IPS-18a (cell line): ENCODE data around the gene INTS6L.

ENCODE experiments used
- H3K27ac ChIP-seq: one replicate; pipeline ENCODE4 v1.5.1; 2013; ENCODE audit warnings: low read length
- H3K27me3 ChIP-seq: one replicate; pipeline ENCODE4 v1.6.1; 2013; ENCODE audit warnings: mild to moderate bottlenecking, low read length; ENCODE audit not compliant: control insufficient read depth, insufficient read depth
- H3K36me3 ChIP-seq: one replicate; pipeline ENCODE4 v1.6.1; 2013; ENCODE audit warnings: low read depth, low read length; ENCODE audit not compliant: control insufficient read depth
- H3K4me1 ChIP-seq: one replicate; pipeline ENCODE4 v1.6.1; 2013; ENCODE audit warnings: low read depth, low read length; ENCODE audit not compliant: control insufficient read depth
- H3K4me3 ChIP-seq: one replicate; pipeline ENCODE4 v1.5.1; 2013; ENCODE audit warnings: low read length
- H3K9ac ChIP-seq: one replicate; pipeline ENCODE4 v1.6.1; 2013; ENCODE audit warnings: mild to moderate bottlenecking, low read length, moderate library complexity
- H3K9me3 ChIP-seq: one replicate; pipeline ENCODE4 v1.6.1; 2013; ENCODE audit warnings: low read depth, low read length; ENCODE audit not compliant: control insufficient read depth

INTS6L gene

GRCh38 chrX:135528756-135529155 lies 8.3 kb downstream of the INTS6L start:
- Histone ChIP-seq H3K9ac (no peak overlapping the region), H3K4me1 (peaks cover 3% of the 10 kb centered on the region), H3K4me3 (no peak overlapping the region), H3K27ac (no peak overlapping the region), H3K36me3 (no peaks in the 10 kb centered on the region), H3K27me3 (no peaks in the 10 kb centered on the region), H3K9me3 (peaks cover 9% of the 10 kb centered on the region)

- no peak overlapping the region for H3K9ac ChIP-seq
- H3K4me3 ChIP-seq = no peak overlapping the region
- peaks cover 3% of the 10 kb centered on the region for H3K9me3 ChIP-seq
- H3K4me1 ChIP-seq = no peaks in the 10 kb centered on the region
- no peaks in the 10 kb centered on the region for H3K27me3 ChIP-seq
- no peak overlapping the region for H3K27ac ChIP-seq
- no peaks in the 10 kb centered on the region for H3K36me3 ChIP-seq
Observed at GRCh38 chrX:135530097-135530496, 9.6 kb downstream of the INTS6L start.

GRCh38 chrX:135531813-135532212 lies 11.4 kb downstream of the INTS6L start:
- Histone ChIP-seq H3K9ac (no peak overlapping the region), H3K4me1 (no peaks in the 10 kb centered on the region), H3K4me3 (no peak overlapping the region), H3K36me3 (no peaks in the 10 kb centered on the region), H3K9me3 (peaks cover 6% of the 10 kb centered on the region), H3K27me3 (no peaks in the 10 kb centered on the region), H3K27ac (no peak overlapping the region)

- Histone ChIP-seq H3K4me1 (no peaks in the 10 kb centered on the region), H3K4me3 (no peak overlapping the region), H3K9ac (no peak overlapping the region), H3K27ac (no peak overlapping the region), H3K27me3 (no peaks in the 10 kb centered on the region), H3K9me3 (peaks cover 10% of the 10 kb centered on the region), H3K36me3 (no peaks in the 10 kb centered on the region)
Observed at GRCh38 chrX:135535077-135535940, 14.8 kb downstream of the INTS6L start.

GRCh38 chrX:135536877-135537276 lies 16.4 kb downstream of the INTS6L start:
- peaks cover 10% of the 10 kb centered on the region for H3K9me3 ChIP-seq

GRCh38 chrX:135541351-135541750 lies 20.9 kb downstream of the INTS6L start:
- no peaks in the 10 kb centered on the region for H3K27me3 ChIP-seq
- peaks cover 8% of the 10 kb centered on the region for H3K9me3 ChIP-seq
- H3K36me3 ChIP-seq = no peaks in the 10 kb centered on the region
- no peak overlapping the region for H3K27ac ChIP-seq
- H3K4me3 ChIP-seq = no peak overlapping the region
- no peaks in the 10 kb centered on the region for H3K4me1 ChIP-seq
- H3K9ac ChIP-seq = no peak overlapping the region

More at GRCh38 chrX:135536877-135537276, 16.4 kb downstream of the INTS6L start:
- H3K27me3 ChIP-seq = no peaks in the 10 kb centered on the region
- no peaks in the 10 kb centered on the region for H3K36me3 ChIP-seq
- no peak overlapping the region for H3K4me3 ChIP-seq
- H3K27ac ChIP-seq = no peak overlapping the region
- no peaks in the 10 kb centered on the region for H3K4me1 ChIP-seq
- H3K9ac ChIP-seq = no peak overlapping the region

GRCh38 chrX:135543172-135543571 lies 22.7 kb downstream of the INTS6L start:
- Histone ChIP-seq H3K9me3 (no peaks in the 10 kb centered on the region), H3K4me1 (no peaks in the 10 kb centered on the region), H3K27ac (no peak overlapping the region), H3K4me3 (no peak overlapping the region), H3K27me3 (no peaks in the 10 kb centered on the region), H3K36me3 (no peaks in the 10 kb centered on the region), H3K9ac (no peak overlapping the region)

- Histone ChIP-seq H3K4me3 (no peak overlapping the region), H3K36me3 (no peaks in the 10 kb centered on the region), H3K9ac (no peak overlapping the region), H3K27ac (no peak overlapping the region), H3K4me1 (no peaks in the 10 kb centered on the region), H3K27me3 (no peaks in the 10 kb centered on the region), H3K9me3 (no peaks in the 10 kb centered on the region)
Observed at GRCh38 chrX:135543924-135544323, 23.5 kb downstream of the INTS6L start.

- Histone ChIP-seq H3K27me3 (no peaks in the 10 kb centered on the region), H3K4me3 (no peak overlapping the region), H3K36me3 (no peaks in the 10 kb centered on the region), H3K4me1 (no peaks in the 10 kb centered on the region), H3K9ac (no peak overlapping the region), H3K27ac (no peak overlapping the region), H3K9me3 (no peaks in the 10 kb centered on the region)
Observed at GRCh38 chrX:135544338-135544948, 24.0 kb downstream of the INTS6L start.

- Histone ChIP-seq H3K9ac (no peak overlapping the region), H3K4me1 (no peaks in the 10 kb centered on the region), H3K4me3 (no peak overlapping the region), H3K27me3 (no peaks in the 10 kb centered on the region), H3K9me3 (peaks cover 7% of the 10 kb centered on the region), H3K36me3 (no peaks in the 10 kb centered on the region), H3K27ac (no peak overlapping the region)
Observed at GRCh38 chrX:135547767-135548166, 27.3 kb downstream of the INTS6L start.

GRCh38 chrX:135549519-135549918 lies 29.1 kb downstream of the INTS6L start:
- Histone ChIP-seq H3K9me3 (peaks cover 7% of the 10 kb centered on the region), H3K36me3 (no peaks in the 10 kb centered on the region), H3K4me3 (no peak overlapping the region), H3K27me3 (no peaks in the 10 kb centered on the region), H3K9ac (no peak overlapping the region), H3K4me1 (no peaks in the 10 kb centered on the region), H3K27ac (no peak overlapping the region)

GRCh38 chrX:135556055-135556454 lies 35.6 kb downstream of the INTS6L start:
- peaks cover 19% of the 10 kb centered on the region for H3K9me3 ChIP-seq
- H3K27ac ChIP-seq = no peak overlapping the region

More at GRCh38 chrX:135556055-135556454, 35.6 kb downstream of the INTS6L start:
- no peak overlapping the region for H3K9ac ChIP-seq
- H3K4me1 ChIP-seq = no peaks in the 10 kb centered on the region
- no peaks in the 10 kb centered on the region for H3K36me3 ChIP-seq
- no peak overlapping the region for H3K4me3 ChIP-seq
- H3K27me3 ChIP-seq = no peaks in the 10 kb centered on the region
